ENCODE data around the gene SLC35E2B. TPM values are rescaled to one million over a fixed set of nuclear protein-coding genes. Genes with fewer than 3 reads are reported as not detected.
A peak's percentile ranks its signal among the peaks of the same experiment; 100 is the strongest.

Gene SLC35E2B
- total RNA-seq, 1 experiment from 2014 or later: 41.7 TPM

DNA sequence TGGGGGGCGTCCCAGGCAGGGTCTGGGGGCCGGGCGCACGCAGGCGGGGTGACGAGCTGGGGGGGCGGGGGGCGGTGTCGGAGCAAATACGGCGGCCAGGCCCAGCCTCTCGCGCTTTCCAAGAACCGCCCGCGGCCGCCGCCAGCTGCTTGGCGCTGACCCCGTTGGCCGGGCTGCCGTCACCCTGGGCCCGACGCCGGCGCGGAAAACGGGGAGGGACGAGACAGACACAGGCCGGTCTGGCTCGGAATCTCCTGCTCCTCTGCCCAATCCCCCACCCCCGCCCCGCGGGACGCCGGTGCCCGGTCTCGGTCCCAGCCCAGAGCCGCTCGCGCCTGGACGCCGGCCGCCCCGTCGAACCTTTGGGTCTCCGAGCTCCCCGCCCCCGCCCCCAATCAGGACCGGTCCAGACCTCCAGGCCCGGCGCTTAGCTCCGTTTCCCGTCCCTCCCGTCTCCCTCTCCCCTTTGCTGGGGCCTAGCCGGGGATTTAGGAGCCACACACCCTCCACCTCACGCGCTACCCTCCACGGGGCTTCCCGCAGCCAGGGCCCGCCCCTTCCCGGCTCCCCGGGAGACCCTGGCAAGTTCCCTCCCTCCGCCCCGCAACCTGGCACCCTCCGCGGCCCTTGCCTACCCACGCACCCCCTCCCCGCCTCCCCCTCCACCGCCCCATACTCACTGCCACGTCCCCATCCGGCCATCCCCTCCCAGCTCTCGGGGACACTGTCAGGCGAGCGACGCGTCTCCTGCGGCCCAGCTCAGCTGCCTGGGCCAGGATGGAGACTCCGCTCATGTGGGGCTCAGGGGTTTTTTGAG, 61.4 kb downstream of the SLC35E2B start:
- no peak overlapping the region for H3K56ac ChIP-seq (ENCODE audit: insufficient read length, low read depth, low read length)
- Mint-ChIP-seq H3K27ac (no peak overlapping the region), H3K27me3 (ENCODE audit: low read depth) (peaks cover 12% of the 10 kb centered on the region), H3K9me3 (no peaks in the 10 kb centered on the region), H3K36me3 (ENCODE audit: insufficient read depth in 1 of 3, low read depth in 3 of 3) (peaks cover 0 to under 1% (median 0%) of the 10 kb centered on the region in 3 experiments; a peak in 2 of 7 replicates), H3K4me1 (peaks cover 2% of the 10 kb centered on the region in 2 experiments; a peak in 2 of 4 replicates), H3K4me3 (peak overlapping the region; percentile 36 to 73; a peak in 4 of 5 replicates)
- H4K8ac ChIP-seq (replicated peaks; ENCODE audit: insufficient read length, low read depth, low read length): no peak overlapping the region
- no peaks in the 10 kb centered on the region for H4K20me1 ChIP-seq (ENCODE audit: control insufficient read depth, insufficient read depth, insufficient read length)
- no peak overlapping the region for H2BK20ac ChIP-seq (ENCODE audit: low read depth, low read length, poor library complexity, severe bottlenecking)
- H2BK12ac ChIP-seq (ENCODE audit: insufficient read length, low read depth, low read length): no peak overlapping the region
- no peak overlapping the region for H3K9ac ChIP-seq (ENCODE audit: extremely low read depth, insufficient read length, low read length)
- H3T11ph ChIP-seq (ENCODE audit: low read length): no peak overlapping the region
- no peak overlapping the region for H3K4ac ChIP-seq (ENCODE audit: low read depth, low read length)
- no peaks in the 10 kb centered on the region for H3K79me1 ChIP-seq (ENCODE audit: insufficient read depth, low read depth, low read length, poor library complexity, severe bottlenecking)
- H3K18ac ChIP-seq (ENCODE audit: insufficient read length, low read depth, low read length): peak overlapping the region; percentile 64
- no peak overlapping the region for H2BK15ac ChIP-seq (ENCODE audit: low read depth, low read length)
- peak; percentile 52 for DNase-seq
- WGBS (ENCODE audit: extremely low coverage, insufficient read length, low lambda C conversion rate): no CpG with 5 or more reads among the region's 79 CpGs
- no peak overlapping the region for H4K5ac ChIP-seq (ENCODE audit: insufficient read length, low read depth, low read length)
- TF ChIP-seq, protein P1, sequence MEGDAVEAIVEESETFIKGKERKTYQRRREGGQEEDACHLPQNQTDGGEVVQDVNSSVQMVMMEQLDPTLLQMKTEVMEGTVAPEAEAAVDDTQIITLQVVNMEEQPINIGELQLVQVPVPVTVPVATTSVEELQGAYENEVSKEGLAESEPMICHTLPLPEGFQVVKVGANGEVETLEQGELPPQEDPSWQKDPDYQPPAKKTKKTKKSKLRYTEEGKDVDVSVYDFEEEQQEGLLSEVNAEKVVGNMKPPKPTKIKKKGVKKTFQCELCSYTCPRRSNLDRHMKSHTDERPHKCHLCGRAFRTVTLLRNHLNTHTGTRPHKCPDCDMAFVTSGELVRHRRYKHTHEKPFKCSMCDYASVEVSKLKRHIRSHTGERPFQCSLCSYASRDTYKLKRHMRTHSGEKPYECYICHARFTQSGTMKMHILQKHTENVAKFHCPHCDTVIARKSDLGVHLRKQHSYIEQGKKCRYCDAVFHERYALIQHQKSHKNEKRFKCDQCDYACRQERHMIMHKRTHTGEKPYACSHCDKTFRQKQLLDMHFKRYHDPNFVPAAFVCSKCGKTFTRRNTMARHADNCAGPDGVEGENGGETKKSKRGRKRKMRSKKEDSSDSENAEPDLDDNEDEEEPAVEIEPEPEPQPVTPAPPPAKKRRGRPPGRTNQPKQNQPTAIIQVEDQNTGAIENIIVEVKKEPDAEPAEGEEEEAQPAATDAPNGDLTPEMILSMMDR (conservative IDR thresholded peaks at IDR 0.05): no peak
- H3K23ac ChIP-seq (ENCODE audit: insufficient read length, low read depth, low read length): no peak overlapping the region
- H3K79me2 ChIP-seq (ENCODE audit: insufficient read depth, low read length): no peaks in the 10 kb centered on the region
- H3K4me2 ChIP-seq (ENCODE audit: insufficient read depth, insufficient read length, low read length): peak overlapping the region; percentile 40
- no peaks in the 10 kb centered on the region for H3K4me1 ChIP-seq (ENCODE audit: insufficient read depth, low read length)
- no peak overlapping the region for H4K91ac ChIP-seq (ENCODE audit: insufficient read length, low read depth, low read length)
- H3K14ac ChIP-seq (ENCODE audit: insufficient read depth, low read length): no peak overlapping the region; the same call in 1 of the 2 replicates
- H2AFZ ChIP-seq (ENCODE audit: low read length): no peak overlapping the region
- H2BK120ac ChIP-seq (ENCODE audit: low read depth, low read length, poor library complexity, severe bottlenecking): peak overlapping the region; percentile 57
- H3K27ac ChIP-seq (ENCODE audit: insufficient read length, low read depth, low read length): no peak overlapping the region
- no peak overlapping the region for H2BK5ac ChIP-seq (ENCODE audit: insufficient read length, low read length)
- no peak overlapping the region for H2AK5ac ChIP-seq (ENCODE audit: insufficient read length, low read length)
- no peaks in the 10 kb centered on the region; the same call in 1 of the 2 replicates for H3K27me3 ChIP-seq (ENCODE audit: insufficient read depth, low read length)
- H3K9me3 ChIP-seq (ENCODE audit: control insufficient read depth, low read depth, low read length): no peaks in the 10 kb centered on the region
- peaks cover 7% of the 10 kb centered on the region for H3K23me2 ChIP-seq (ENCODE audit: insufficient read length, low read depth, low read length, poor library complexity, severe bottlenecking)
